IMR-90 (cell line): ENCODE data around the gene THSD7B. TPM values are rescaled to one million over a fixed set of nuclear protein-coding genes. Genes with fewer than 3 reads are reported as not detected.

Experiments
- ATAC-seq: fragments of 200-7000 bp; cut with Tn5 transposase; 2 replicates; pipeline ENCODE4 v1.9.1; 2020; ENCODE audit warnings: low read depth, mild to moderate bottlenecking, moderate library complexity
- BruUV-seq: library from RNA; stranded (reverse); fragments of 400-500 nt; replicated peaks from 2 replicates; lab custom pipeline; 2021; lab: Mats Ljungman, UMichigan
- CTCF ChIA-PET: fragments of 300-600 bp; formaldehyde crosslinking; extraction: SDS; loops from one replicate; lab custom pipeline; 2021; ENCODE audit warnings: antibody characterized with exemption; lab: Yijun Ruan, JAX
- POLR2A ChIA-PET: fragments of 300-600 bp; sonication (Branson Sonifier 250); formaldehyde crosslinking; loops from one replicate; lab custom pipeline; 2022; ENCODE audit warnings: antibody characterized with exemption; ENCODE audit not compliant: unreplicated experiment; lab: Charles Lee
- DNase-seq: peaks from one replicate; pipeline ENCODE4 v3.0.0; 2013
- H2AFZ ChIP-seq: replicated peaks from 2 replicates; pipeline ENCODE3; 2013; ENCODE audit warnings: low read length, mild to moderate bottlenecking; ENCODE audit not compliant: poor library complexity
- H2AK5ac ChIP-seq: 2 replicates; pipeline ENCODE4 v1.6.1; 2013; ENCODE audit warnings: low read depth, low read length, inconsistent platforms
- H2AK9ac ChIP-seq: replicated peaks from 2 replicates; pipeline ENCODE3; 2013; ENCODE audit warnings: mild to moderate bottlenecking, low read depth, low read length, moderate library complexity; ENCODE audit not compliant: poor library complexity
- H2BK120ac ChIP-seq: 2 replicates; pipeline ENCODE4 v1.6.1; 2013; ENCODE audit warnings: low read depth, low read length, inconsistent platforms
- H2BK15ac ChIP-seq: 3 replicates; pipeline ENCODE4 v1.6.1; 2013; ENCODE audit warnings: low read depth, low read length, inconsistent platforms
- H2BK20ac ChIP-seq: 2 replicates; pipeline ENCODE4 v1.6.1; 2013; ENCODE audit warnings: low read depth, mild to moderate bottlenecking, inconsistent platforms, low read length, moderate library complexity
- H2BK5ac ChIP-seq: 2 replicates; pipeline ENCODE4 v1.6.1; 2013; ENCODE audit warnings: mild to moderate bottlenecking, low read depth, low read length, inconsistent platforms; ENCODE audit not compliant: poor library complexity, severe bottlenecking
- H3K14ac ChIP-seq: replicated peaks from 2 replicates; pipeline ENCODE4 v1.6.1; 2013; ENCODE audit warnings: low read depth, low read length, inconsistent platforms
- H3K18ac ChIP-seq: 2 replicates; pipeline ENCODE4 v1.6.1; 2013; ENCODE audit warnings: low read depth, low read length, control low read depth
- H3K23ac ChIP-seq: 2 replicates; pipeline ENCODE4 v1.6.1; 2013; ENCODE audit warnings: low read depth, low read length, inconsistent platforms
- H3K27ac ChIP-seq: 2 replicates; pipeline ENCODE4 v1.5.1; 2013; ENCODE audit warnings: mild to moderate bottlenecking, control low read depth, low read length; ENCODE audit not compliant: insufficient read depth
- H3K27me3 ChIP-seq: 2 replicates; pipeline ENCODE4 v1.6.1; 2013; ENCODE audit warnings: low read length; ENCODE audit not compliant: control insufficient read depth, insufficient read depth
- H3K36me3 ChIP-seq: 2 replicates; pipeline ENCODE4 v1.6.1; 2013; ENCODE audit warnings: low read length, mixed read lengths; ENCODE audit not compliant: control insufficient read depth, insufficient read depth
- H3K4ac ChIP-seq: 2 replicates; pipeline ENCODE4 v1.6.1; 2013; ENCODE audit warnings: low read depth, low read length, inconsistent platforms
- H3K4me1 ChIP-seq: 2 replicates; pipeline ENCODE4 v1.6.1; 2013; ENCODE audit warnings: low read length, mixed read lengths; ENCODE audit not compliant: control insufficient read depth, insufficient read depth
- H3K4me2 ChIP-seq: 2 replicates; pipeline ENCODE4 v1.6.1; 2013; ENCODE audit warnings: low read depth, mild to moderate bottlenecking, control low read depth, low read length, moderate library complexity
- H3K4me3 ChIP-seq: 2 replicates; pipeline ENCODE4 v1.5.1; 2013; ENCODE audit warnings: low read depth, mild to moderate bottlenecking, control low read depth, low read length, moderate library complexity; ENCODE audit not compliant: insufficient read depth
- H3K56ac ChIP-seq: 2 replicates; pipeline ENCODE4 v1.6.1; 2013; ENCODE audit warnings: low read length, inconsistent platforms; ENCODE audit not compliant: insufficient read depth; ENCODE audit errors: extremely low read depth
- H3K79me1 ChIP-seq, 2 experiments: 2 replicates each; pipeline ENCODE4 v1.6.1; 2013; ENCODE audit warnings: low read length in 2 of 2, inconsistent platforms in 1 of 2, low read depth in 1 of 2
- H3K9ac ChIP-seq: 2 replicates; pipeline ENCODE4 v1.6.1; 2013; ENCODE audit warnings: low read depth, low read length, control low read depth
- H3K9me1 ChIP-seq: 2 replicates; pipeline ENCODE4 v1.6.1; 2013; ENCODE audit warnings: low read length, inconsistent platforms; ENCODE audit not compliant: insufficient read depth
- H3K9me3 ChIP-seq: 2 replicates; pipeline ENCODE4 v1.6.1; 2013; ENCODE audit warnings: low read length; ENCODE audit not compliant: control insufficient read depth, insufficient read depth
- H4K20me1 ChIP-seq: 2 replicates; pipeline ENCODE4 v1.6.1; 2013; ENCODE audit warnings: low read length, inconsistent platforms; ENCODE audit not compliant: insufficient read depth
- H4K5ac ChIP-seq: 2 replicates; pipeline ENCODE4 v1.6.1; 2013; ENCODE audit warnings: mild to moderate bottlenecking, low read depth, low read length, control low read depth
- H4K8ac ChIP-seq, 2 experiments: 2 replicates each; pipeline ENCODE4 v1.6.1; 2013; ENCODE audit warnings: low read depth in 2 of 2, low read length in 2 of 2, control low read depth in 1 of 2, inconsistent platforms in 1 of 2
- H4K91ac ChIP-seq: 2 replicates; pipeline ENCODE4 v1.6.1; 2013; ENCODE audit warnings: low read depth, low read length, inconsistent platforms; ENCODE audit not compliant: insufficient read depth
- BHLHE40 ChIP-seq: fragments of 150-350 bp; IDR thresholded peaks from 2 replicates; pipeline ENCODE4 v1.6.1; 2016; ENCODE audit warnings: mild to moderate bottlenecking, low read depth, low read length
- CHD1 ChIP-seq: IDR thresholded peaks from 2 replicates; pipeline ENCODE4 v1.6.1; 2012; ENCODE audit warnings: low read depth, low read length, improper control_type of control experiment
- FOS ChIP-seq: fragments of 150-350 bp; IDR thresholded peaks from 2 replicates; pipeline ENCODE4 v1.6.1; 2016; ENCODE audit warnings: low read depth, low read length
- MAFK ChIP-seq: IDR thresholded peaks from 2 replicates; pipeline ENCODE4 v1.6.1; 2012; ENCODE audit warnings: low read depth, low read length, improper control_type of control experiment
- MAZ ChIP-seq: IDR thresholded peaks from 2 replicates; pipeline ENCODE4 v1.6.1; 2012; ENCODE audit warnings: low read depth, mild to moderate bottlenecking, low read length, improper control_type of control experiment, moderate library complexity, borderline replicate concordance
- MXI1 ChIP-seq: IDR thresholded peaks from 2 replicates; pipeline ENCODE4 v1.6.1; 2012; ENCODE audit warnings: low read depth, mild to moderate bottlenecking, low read length, moderate library complexity, borderline replicate concordance
- RCOR1 ChIP-seq: IDR thresholded peaks from 2 replicates; pipeline ENCODE4 v1.6.1; 2012; ENCODE audit warnings: mild to moderate bottlenecking, low read length, improper control_type of control experiment; ENCODE audit not compliant: insufficient replicate concordance
- SMC3 ChIP-seq: fragments of 150-350 bp; IDR thresholded peaks from 2 replicates; pipeline ENCODE4 v1.6.1; 2016; ENCODE audit warnings: low read depth, mild to moderate bottlenecking, antibody characterized with exemption, low read length, moderate library complexity
- WGBS, 2 experiments: methylation state at CpG; one replicate each; pipeline versions ENCODE4 v1.1.5 to v1.1.7; 2013; ENCODE audit warnings: missing lambda C conversion rate in 2 of 2; ENCODE audit not compliant: insufficient read length in 1 of 2; ENCODE audit errors: extremely low coverage in 2 of 2; 5-methylcytosine and 5-hydroxymethylcytosine counted together
- dilution Hi-C: fragments of 300-500 bp; cut with HindIII; formaldehyde crosslinking; loops from one replicate; pipeline ENCODE4 v1.14.3; 2018; ENCODE audit warnings: low sequenced_read_pairs; ENCODE audit not compliant: unreplicated experiment
- in situ Hi-C: fragments of 300-500 bp; cut with MboI; formaldehyde crosslinking; loops from 3 replicates; pipeline ENCODE4 v1.14.3; 2019; ENCODE audit warnings: low sequenced_read_pairs, inconsistent platforms, mixed read lengths
- intact Hi-C: fragments of 100-400 bp; cut with micrococcal nuclease; formaldehyde crosslinking; loops from 2 replicates; pipeline ENCODE4 v1.10.0; 2022
- polyA plus RNA-seq, 3 experiments: library from polyadenylated mRNA; depleted of rRNA; stranded (reverse); fragments of >200 nt; gene quantifications; 2 replicates each; pipeline ENCODE4 v1.2.3, GENCODE V29; 2012; ENCODE audit warnings: low replicate concordance in 1 of 3
- total RNA-seq: library from RNA; depleted of rRNA; stranded (reverse); fragments of >200 nt; gene quantifications from 2 replicates; pipeline ENCODE4 v1.2.3, GENCODE V29; 2012
- TF ChIP-seq, protein P1 (sequence below): fragments of 150-350 bp; IDR thresholded peaks from 2 replicates; pipeline ENCODE4 v1.6.1; 2016; ENCODE audit warnings: low read depth, mild to moderate bottlenecking, low read length, moderate library complexity, borderline replicate concordance

THSD7B gene
- total and polyA plus RNA-seq, 2 of the 4 experiments (the other 2 are of a cell fraction), result not detected

DNA sequence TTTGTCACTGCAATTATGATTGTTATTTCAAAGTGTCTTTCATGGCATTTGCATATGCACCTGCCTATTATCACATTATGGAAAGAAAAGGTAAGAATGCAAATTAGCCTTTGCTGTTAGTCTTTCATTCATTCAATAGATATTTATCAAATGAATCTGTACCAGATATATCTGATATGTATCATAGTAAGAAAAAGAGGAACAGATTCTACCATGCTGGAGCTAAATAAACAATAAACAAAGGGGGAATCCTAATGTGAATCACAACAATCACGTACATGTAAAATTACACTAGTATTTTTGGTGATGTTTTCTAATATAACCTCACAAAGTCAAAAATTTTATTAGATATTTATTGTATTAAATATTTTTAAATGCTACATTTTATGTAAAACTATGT is 446.4 kb downstream of the THSD7B start:
- dilution Hi-C loops, result no loop called here
- no peaks in the 10 kb centered on the region for H4K20me1 ChIP-seq
- no peaks in the 10 kb centered on the region for H3K36me3 ChIP-seq
- no peaks in the 10 kb centered on the region for H3K4me1 ChIP-seq
- no peak overlapping the region for H3K4ac ChIP-seq
- no peak overlapping the region for H4K8ac ChIP-seq
- H3K9me1 ChIP-seq, result no peaks in the 10 kb centered on the region
- no peak overlapping the region for H3K56ac ChIP-seq
- intact Hi-C loops, result no loop called here
- no peak overlapping the region for H3K4me2 ChIP-seq
- no peak overlapping the region for H2AK5ac ChIP-seq
- H4K5ac ChIP-seq, result no peak overlapping the region
- H3K79me1 ChIP-seq, result no peaks in the 10 kb centered on the region
- no peaks in the 10 kb centered on the region for H3K9me3 ChIP-seq
- no peak overlapping the region for H3K4me3 ChIP-seq
- no peak overlapping the region for H3K27ac ChIP-seq
- DNase-seq (no peak), ATAC-seq (no peak)
- no peak overlapping the region for H2AFZ ChIP-seq
- H3K18ac ChIP-seq, result no peak overlapping the region
- POLR2A ChIA-PET, result no interaction called here
- in situ Hi-C loops, result no loop called here
- no peak overlapping the region for H2BK15ac ChIP-seq
- no peaks in the 10 kb centered on the region for H3K27me3 ChIP-seq
- CTCF ChIA-PET, result no interaction called here
- no peak overlapping the region for H2BK120ac ChIP-seq
- no peak overlapping the region for H2BK20ac ChIP-seq
- no peak overlapping the region for H3K14ac ChIP-seq
- no TSS peak for BruUV-seq
- H2AK9ac ChIP-seq, result no peak overlapping the region
- no peak overlapping the region for H2BK5ac ChIP-seq
- WGBS, 2 experiments, result no CpG with 5 or more reads among the region's 1 CpG
- TF ChIP-seq SMC3, result no peak
- TF ChIP-seq BHLHE40, result no peak
- TF ChIP-seq, protein P1, sequence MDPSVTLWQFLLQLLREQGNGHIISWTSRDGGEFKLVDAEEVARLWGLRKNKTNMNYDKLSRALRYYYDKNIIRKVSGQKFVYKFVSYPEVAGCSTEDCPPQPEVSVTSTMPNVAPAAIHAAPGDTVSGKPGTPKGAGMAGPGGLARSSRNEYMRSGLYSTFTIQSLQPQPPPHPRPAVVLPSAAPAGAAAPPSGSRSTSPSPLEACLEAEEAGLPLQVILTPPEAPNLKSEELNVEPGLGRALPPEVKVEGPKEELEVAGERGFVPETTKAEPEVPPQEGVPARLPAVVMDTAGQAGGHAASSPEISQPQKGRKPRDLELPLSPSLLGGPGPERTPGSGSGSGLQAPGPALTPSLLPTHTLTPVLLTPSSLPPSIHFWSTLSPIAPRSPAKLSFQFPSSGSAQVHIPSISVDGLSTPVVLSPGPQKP, result no peak
- TF ChIP-seq CHD1, result no peak
- TF ChIP-seq RCOR1, result no peak
- no peak for TF ChIP-seq FOS
- no peak for TF ChIP-seq MAFK
- no peak for TF ChIP-seq MAZ
- no peak for TF ChIP-seq MXI1
- H3K9ac ChIP-seq, result no peak overlapping the region
- H3K23ac ChIP-seq, result no peak overlapping the region
- H4K91ac ChIP-seq, result no peak overlapping the region
